Astrocyte of the spinal cord (primary cell): ENCODE measurements around the gene MAB21L3.

Source experiments
- DNase-seq: peaks from one replicate; pipeline ENCODE4 v3.0.0; 2011; ENCODE audit warnings: low read depth, low spot score
- H3K4me3 ChIP-seq: 2 replicates; pipeline ENCODE4 v1.5.1; 2011; ENCODE audit warnings: low read depth, mild to moderate bottlenecking, low read length, moderate library complexity
- in situ Hi-C: cut with HindIII; loops from 2 replicates; pipeline ENCODE4 v1.10.0; 2017; ENCODE audit warnings: low sequenced_read_pairs
- TF ChIP-seq, protein P1 (sequence below): IDR thresholded peaks from 2 replicates; pipeline ENCODE4 v1.5.1; 2012; ENCODE audit warnings: low read depth, mild to moderate bottlenecking, low read length, inconsistent platforms

Gene MAB21L3

DNA sequence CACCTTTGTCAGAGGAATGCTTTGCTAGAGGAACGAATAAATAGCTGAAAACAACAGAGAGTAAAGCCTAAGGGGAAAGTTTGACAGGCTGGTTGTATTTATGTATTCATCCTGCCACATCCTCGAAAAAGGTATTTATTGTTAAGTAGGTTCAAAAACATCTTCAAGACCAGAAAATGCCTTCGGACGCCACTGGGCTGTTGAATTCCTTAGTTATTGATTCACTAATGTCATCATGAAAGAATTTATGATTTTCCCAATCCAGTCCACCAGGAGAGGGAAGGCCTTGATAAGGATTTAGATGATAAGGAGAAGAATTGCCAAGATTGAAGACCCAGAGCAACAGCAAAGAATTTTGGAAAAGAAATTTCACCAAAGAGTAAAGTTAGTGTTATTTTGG is 35.2 kb upstream of the MAB21L3 start:
- no peak for DNase-seq
- no peak overlapping the region for H3K4me3 ChIP-seq
- TF ChIP-seq, protein P1, sequence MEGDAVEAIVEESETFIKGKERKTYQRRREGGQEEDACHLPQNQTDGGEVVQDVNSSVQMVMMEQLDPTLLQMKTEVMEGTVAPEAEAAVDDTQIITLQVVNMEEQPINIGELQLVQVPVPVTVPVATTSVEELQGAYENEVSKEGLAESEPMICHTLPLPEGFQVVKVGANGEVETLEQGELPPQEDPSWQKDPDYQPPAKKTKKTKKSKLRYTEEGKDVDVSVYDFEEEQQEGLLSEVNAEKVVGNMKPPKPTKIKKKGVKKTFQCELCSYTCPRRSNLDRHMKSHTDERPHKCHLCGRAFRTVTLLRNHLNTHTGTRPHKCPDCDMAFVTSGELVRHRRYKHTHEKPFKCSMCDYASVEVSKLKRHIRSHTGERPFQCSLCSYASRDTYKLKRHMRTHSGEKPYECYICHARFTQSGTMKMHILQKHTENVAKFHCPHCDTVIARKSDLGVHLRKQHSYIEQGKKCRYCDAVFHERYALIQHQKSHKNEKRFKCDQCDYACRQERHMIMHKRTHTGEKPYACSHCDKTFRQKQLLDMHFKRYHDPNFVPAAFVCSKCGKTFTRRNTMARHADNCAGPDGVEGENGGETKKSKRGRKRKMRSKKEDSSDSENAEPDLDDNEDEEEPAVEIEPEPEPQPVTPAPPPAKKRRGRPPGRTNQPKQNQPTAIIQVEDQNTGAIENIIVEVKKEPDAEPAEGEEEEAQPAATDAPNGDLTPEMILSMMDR, result no peak
- in situ Hi-C loops, result no loop called here

- no peak for DNase-seq
- H3K4me3 ChIP-seq, result no peak overlapping the region
- TF ChIP-seq, protein P1, result no peak
- in situ Hi-C loops, result no loop called here
Measured at GRCh38 chr1:116076831-116077230, 34.4 kb upstream of the MAB21L3 start.

GRCh38 chr1:116078699-116079223 is 32.4 kb upstream of the MAB21L3 start:
- no peak for DNase-seq
- H3K4me3 ChIP-seq, result no peak overlapping the region
- in situ Hi-C loops, result no loop called here
- TF ChIP-seq, protein P1, result no peak

- TF ChIP-seq, protein P1, result no peak
- in situ Hi-C loops, result no loop called here
- no peak for DNase-seq
- H3K4me3 ChIP-seq, result no peak overlapping the region
Measured at GRCh38 chr1:116087628-116088027, 23.6 kb upstream of the MAB21L3 start.

DNA sequence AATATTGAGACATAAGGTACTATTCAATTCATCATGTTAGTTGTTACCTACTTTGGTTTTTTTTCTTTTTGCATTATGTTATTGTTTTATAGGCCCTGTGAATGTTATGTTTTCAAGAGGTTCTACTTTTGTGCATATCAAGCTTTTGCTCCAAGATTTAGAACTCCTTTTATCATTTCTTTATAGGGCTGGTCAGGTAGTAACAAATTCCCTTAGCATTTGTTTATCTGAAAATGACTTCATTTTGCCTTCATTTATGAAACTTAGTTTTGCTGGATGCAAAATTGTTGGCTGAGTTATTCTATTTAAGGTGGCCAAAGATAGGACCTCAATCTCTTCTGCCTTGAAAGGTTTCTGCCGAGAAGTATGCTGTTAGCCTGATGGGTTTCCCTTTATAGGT is 21.3 kb upstream of the MAB21L3 start:
- DNase-seq, result no peak
- in situ Hi-C loops, result no loop called here
- TF ChIP-seq, protein P1, result no peak
- H3K4me3 ChIP-seq, result no peak overlapping the region

- TF ChIP-seq, protein P1, result no peak
- DNase-seq, result no peak
- in situ Hi-C loops, result no loop called here
- H3K4me3 ChIP-seq, result no peak overlapping the region
Measured at GRCh38 chr1:116091083-116091482, 20.1 kb upstream of the MAB21L3 start.
